H1 (cell line): ENCODE data around the gene DYRK1A.

Experiments
- POLR2AphosphoS5 ChIP-seq: IDR thresholded peaks from 2 replicates; pipeline ENCODE4 v1.6.1; 2011; ENCODE audit warnings: low read depth, low read length
- TF ChIP-seq, protein P1 (sequence below), 3 experiments: IDR thresholded peaks; 1 replicate in 2 of 3; 2 replicates in 1 of 3; pipeline versions ENCODE4 v1.5.1 to v1.6.1; 2011; ENCODE audit warnings: low read length in 3 of 3, mild to moderate bottlenecking in 3 of 3, inconsistent platforms in 2 of 3, low read depth in 1 of 3, moderate library complexity in 1 of 3; ENCODE audit not compliant: insufficient read depth in 1 of 3; ENCODE audit errors: control extremely low read depth in 1 of 3

DNA sequence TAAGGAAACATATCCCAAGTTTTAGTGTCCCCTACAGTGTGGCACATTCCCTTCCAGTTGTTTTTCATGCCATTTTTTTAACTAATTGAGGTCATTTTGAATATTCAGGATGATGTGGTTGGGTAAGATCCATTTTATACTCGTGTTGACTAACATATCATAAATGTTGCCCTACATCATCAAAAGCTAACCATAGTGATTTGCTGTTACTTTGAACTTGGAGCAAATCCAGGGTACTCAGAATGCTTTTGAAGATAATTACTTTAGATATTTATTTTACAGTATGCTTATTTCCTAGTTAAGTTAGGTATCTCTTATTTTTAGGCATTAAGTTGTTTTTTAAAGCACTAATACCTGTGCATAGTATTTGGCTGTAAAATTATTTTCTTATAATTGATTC, 57.8 kb downstream of the DYRK1A start:
- TF ChIP-seq, protein P1, sequence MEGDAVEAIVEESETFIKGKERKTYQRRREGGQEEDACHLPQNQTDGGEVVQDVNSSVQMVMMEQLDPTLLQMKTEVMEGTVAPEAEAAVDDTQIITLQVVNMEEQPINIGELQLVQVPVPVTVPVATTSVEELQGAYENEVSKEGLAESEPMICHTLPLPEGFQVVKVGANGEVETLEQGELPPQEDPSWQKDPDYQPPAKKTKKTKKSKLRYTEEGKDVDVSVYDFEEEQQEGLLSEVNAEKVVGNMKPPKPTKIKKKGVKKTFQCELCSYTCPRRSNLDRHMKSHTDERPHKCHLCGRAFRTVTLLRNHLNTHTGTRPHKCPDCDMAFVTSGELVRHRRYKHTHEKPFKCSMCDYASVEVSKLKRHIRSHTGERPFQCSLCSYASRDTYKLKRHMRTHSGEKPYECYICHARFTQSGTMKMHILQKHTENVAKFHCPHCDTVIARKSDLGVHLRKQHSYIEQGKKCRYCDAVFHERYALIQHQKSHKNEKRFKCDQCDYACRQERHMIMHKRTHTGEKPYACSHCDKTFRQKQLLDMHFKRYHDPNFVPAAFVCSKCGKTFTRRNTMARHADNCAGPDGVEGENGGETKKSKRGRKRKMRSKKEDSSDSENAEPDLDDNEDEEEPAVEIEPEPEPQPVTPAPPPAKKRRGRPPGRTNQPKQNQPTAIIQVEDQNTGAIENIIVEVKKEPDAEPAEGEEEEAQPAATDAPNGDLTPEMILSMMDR (IDR thresholded peaks at IDR 0.05; ENCODE audit: control extremely low read depth in 1 of 3, insufficient read depth in 1 of 3, low read depth in 1 of 3, low read length in 3 of 3), result no peak
- no peak for TF ChIP-seq POLR2AphosphoS5
